GM12878 (cell line): Measurements from ENCODE around the gene ATP2A1. TPM values are rescaled to one million over a fixed set of nuclear protein-coding genes. Genes with fewer than 3 reads are reported as not detected.

Source experiments
- ATAC-seq: fragments of 200-7000 bp; cut with Tn5 transposase; 3 replicates; pipeline ENCODE4 v1.9.1; 2020; ENCODE audit warnings: mild to moderate bottlenecking, moderate library complexity
- BruUV-seq: library from RNA; stranded (reverse); fragments of 400-500 nt; replicated peaks from 2 replicates; lab custom pipeline; 2021; lab: Mats Ljungman, UMichigan
- CTCF ChIA-PET: fragments of 300-600 bp; sonication (Branson Sonifier 250); formaldehyde crosslinking; extraction: SDS; loops from one replicate; lab custom pipeline; 2021; ENCODE audit warnings: inconsistent platforms; lab: Yijun Ruan, JAX
- POLR2A ChIA-PET: fragments of 350-600 bp; formaldehyde crosslinking; extraction: SDS; loops from one replicate; lab custom pipeline; 2021; ENCODE audit warnings: inconsistent platforms; lab: Charles Lee
- RAD21 ChIA-PET: fragments of 300-600 bp; sonication (Branson Sonifier 250); formaldehyde crosslinking; loops from one replicate; lab custom pipeline; 2023; ENCODE audit warnings: antibody characterized with exemption; ENCODE audit not compliant: unreplicated experiment; lab: Charles Lee
- SMC1A ChIA-PET: fragments of 300-600 bp; sonication (Branson Sonifier 250); formaldehyde crosslinking; loops from one replicate; lab custom pipeline; 2023; ENCODE audit not compliant: unreplicated experiment, uncharacterized antibody; lab: Charles Lee
- DNase-seq: peaks from one replicate; pipeline ENCODE4 v3.0.0-alpha.2; 2011; ENCODE audit warnings: low read depth, low spot score
- FAIRE-seq: peaks from 3 replicates; lab custom pipeline; 2011; peaks lifted over from hg19 to GRCh38; lab: Jason Lieb, UNC
- H2AFZ ChIP-seq: 2 replicates; pipeline ENCODE4 v1.6.0; 2011; ENCODE audit warnings: low read depth, low read length, control low read depth; ENCODE audit not compliant: control insufficient read depth
- H3K27ac ChIP-seq: 2 replicates; pipeline ENCODE4 v1.5.1; 2011; ENCODE audit warnings: control low read depth; ENCODE audit not compliant: control insufficient read depth, insufficient read depth
- H3K27me3 ChIP-seq, 2 experiments: replicated peaks in 1 of 2; 2 replicates each; pipeline versions ENCODE4 v1.6.0 to v1.6.1; 2011; ENCODE audit warnings: low read length in 1 of 2; ENCODE audit not compliant: control insufficient read depth in 2 of 2, insufficient read depth in 2 of 2
- H3K36me3 ChIP-seq, 2 experiments: 2 replicates each; pipeline ENCODE4 v1.5.1; 2011; ENCODE audit warnings: low read length in 1 of 2; ENCODE audit not compliant: control insufficient read depth in 2 of 2, insufficient read depth in 2 of 2
- H3K4me1 ChIP-seq: 2 replicates; pipeline ENCODE4 v1.6.1; 2011; ENCODE audit warnings: mild to moderate bottlenecking, low read length, moderate library complexity, mixed read lengths; ENCODE audit not compliant: control insufficient read depth, insufficient read depth
- H3K4me2 ChIP-seq: 2 replicates; pipeline ENCODE4 v1.6.0; 2011; ENCODE audit warnings: control low read depth; ENCODE audit not compliant: control insufficient read depth, insufficient read depth
- H3K4me3 ChIP-seq: fragments of 200-600 bp; sonication (generic); 2 replicates; pipeline ENCODE4 v1.5.1; 2016
- H3K79me2 ChIP-seq: 2 replicates; pipeline ENCODE4 v1.6.0; 2011; ENCODE audit warnings: low read length; ENCODE audit not compliant: control insufficient read depth, insufficient read depth
- H3K9ac ChIP-seq: 2 replicates; pipeline ENCODE4 v1.8.0; 2011; ENCODE audit warnings: low read length, control low read depth, mixed read lengths; ENCODE audit not compliant: control insufficient read depth, insufficient read depth
- H3K9me3 ChIP-seq: replicated peaks from 3 replicates; pipeline ENCODE4 v1.5.1; 2011; ENCODE audit warnings: mild to moderate bottlenecking, low read length; ENCODE audit not compliant: control insufficient read depth, insufficient read depth
- H4K20me1 ChIP-seq: 2 replicates; pipeline ENCODE4 v1.6.0; 2011; ENCODE audit not compliant: control insufficient read depth, insufficient read depth
- CBFB ChIP-seq: IDR thresholded peaks from 2 replicates; pipeline ENCODE4 v1.6.1; 2016; ENCODE audit warnings: antibody characterized with exemption, low read depth
- E2F8 ChIP-seq: fragments of 450-650 bp; IDR thresholded peaks from 2 replicates; pipeline ENCODE4 v1.6.1; 2018; ENCODE audit warnings: mild to moderate bottlenecking, low read depth, moderate library complexity; ENCODE audit not compliant: partially characterized antibody
- FOXK2 ChIP-seq: fragments of 450-650 bp; IDR thresholded peaks from 2 replicates; pipeline ENCODE4 v1.6.1; 2017; ENCODE audit warnings: mild to moderate bottlenecking, moderate library complexity
- IKZF2 ChIP-seq, 2 experiments: fragments of 450-650 bp; IDR thresholded peaks; 2 replicates each; pipeline ENCODE4 v1.6.1; 2017; ENCODE audit warnings: mild to moderate bottlenecking in 2 of 2, moderate library complexity in 2 of 2
- MYC ChIP-seq: IDR thresholded peaks from 2 replicates; pipeline ENCODE4 v1.6.1; 2011; ENCODE audit warnings: mild to moderate bottlenecking, low read length, moderate library complexity, inconsistent platforms; ENCODE audit not compliant: insufficient read depth, insufficient replicate concordance, insufficient read length, severe bottlenecking
- NFXL1 ChIP-seq: fragments of 450-650 bp; IDR thresholded peaks from 2 replicates; pipeline ENCODE4 v1.6.1; 2017; ENCODE audit warnings: antibody characterized with exemption, mild to moderate bottlenecking, borderline replicate concordance
- NFYA ChIP-seq: IDR thresholded peaks from 2 replicates; pipeline ENCODE4 v1.6.1; 2011; ENCODE audit warnings: low read depth, mild to moderate bottlenecking, low read length, improper control_type of control experiment, borderline replicate concordance
- RAD51 ChIP-seq: fragments of 450-650 bp; IDR thresholded peaks from 2 replicates; pipeline ENCODE4 v1.6.1; 2016; ENCODE audit warnings: moderate library complexity, mild to moderate bottlenecking, inconsistent platforms
- RELB ChIP-seq: fragments of 450-650 bp; IDR thresholded peaks from 2 replicates; pipeline ENCODE4 v1.6.1; 2017; ENCODE audit warnings: low read depth, mild to moderate bottlenecking, moderate library complexity
- YY1 ChIP-seq: IDR thresholded peaks from 2 replicates; pipeline ENCODE4 v1.6.1; 2011; ENCODE audit warnings: low read depth, mild to moderate bottlenecking, low read length
- ZNF207 ChIP-seq: fragments of 450-650 bp; IDR thresholded peaks from 2 replicates; pipeline ENCODE4 v1.6.1; 2014; ENCODE audit warnings: antibody characterized with exemption, mild to moderate bottlenecking, borderline replicate concordance
- ZNF274 ChIP-seq: IDR thresholded peaks from one replicate; pipeline ENCODE4 v1.8.0; 2011; ENCODE audit not compliant: insufficient read length, insufficient read depth
- ZNF384 ChIP-seq: IDR thresholded peaks from 2 replicates; pipeline ENCODE4 v1.6.1; 2012; ENCODE audit warnings: low read depth, mild to moderate bottlenecking, low read length, improper control_type of control experiment, borderline replicate concordance
- WGBS: methylation state at CpG from one replicate; pipeline ENCODE4 v1.1.6; 2016; ENCODE audit warnings: low lambda C conversion rate; ENCODE audit not compliant: insufficient replicate concordance, insufficient coverage; ENCODE audit errors: missing lambda C conversion rate; 5-methylcytosine and 5-hydroxymethylcytosine counted together
- in situ Hi-C: fragments of 300-500 bp; cut with MboI; formaldehyde crosslinking; loops from 9 replicates; pipeline ENCODE4 v1.14.3; 2018; ENCODE audit warnings: mixed read lengths
- intact Hi-C: fragments of 100-400 bp; cut with micrococcal nuclease; formaldehyde crosslinking; loops from one replicate; pipeline ENCODE4 v1.14.2; 2022; ENCODE audit not compliant: unreplicated experiment
- polyA plus RNA-seq, 11 experiments: library from polyadenylated mRNA; depleted of rRNA in 4 of 11; unstranded in 6 of 11; stranded (reverse) in 5 of 11; fragments of >200 nt; fragmentation: Nextera tagmentation in 4 of 11; fragmentation: Illumina TruSeq in 1 of 11; extraction: Ambion mirVana in 4 of 11; extraction: Trizol in 1 of 11; gene quantifications; 1 replicate in 1 of 11; 2 replicates in 10 of 11; pipeline versions ENCODE4 v1.2.1 to v1.2.3, GENCODE V29; 2011 to 2016; ENCODE audit warnings: inconsistent platforms in 2 of 11, missing spikeins in 2 of 11, low read depth in 1 of 11
- total RNA-seq, 4 experiments: library from RNA; depleted of rRNA in 3 of 4; stranded (reverse); fragments of >200 nt in 3 of 4; fragmentation: Illumina TruSeq in 1 of 4; extraction: Trizol in 1 of 4; gene quantifications; 2 replicates each; pipeline versions ENCODE4 v1.2.1 to v1.2.3, GENCODE V29; 2013 to 2021
- TF ChIP-seq, protein P1 (sequence below): fragments of 450-650 bp; formaldehyde crosslinking; IDR thresholded peaks from 2 replicates; pipeline ENCODE4 v1.4.0; 2020; ENCODE audit warnings: mild to moderate bottlenecking, moderate library complexity
- TF ChIP-seq, protein P2 (sequence below): IDR thresholded peaks from 2 replicates; pipeline ENCODE4 v1.6.1; 2011; ENCODE audit warnings: borderline replicate concordance, low read depth, mild to moderate bottlenecking, moderate library complexity, low read length; ENCODE audit not compliant: insufficient read depth, poor library complexity, severe bottlenecking

ATP2A1 gene
- total and polyA plus RNA-seq, 10 of the 15 experiments (the other 5 are each of a cell fraction or from before 2014, with no cell fraction given): 0.13 to 1.7 (median 0.88) TPM

GRCh38 chr16:28834349-28834748 lies 43.9 kb upstream of the ATP2A1 start:
- BruUV-seq: no TSS peak
- SMC1A ChIA-PET: no interaction called here
- POLR2A ChIA-PET: no interaction called here
- RAD21 ChIA-PET: no interaction called here
- Histone ChIP-seq H3K27ac (no peak overlapping the region), H3K27me3 (no peaks in the 10 kb centered on the region), H4K20me1 (no peaks in the 10 kb centered on the region), H3K4me3 (no peak overlapping the region), H3K4me2 (no peak overlapping the region), H2AFZ (no peak overlapping the region), H3K79me2 (no peaks in the 10 kb centered on the region; the same call in 1 of the 2 replicates), H3K4me1 (no peaks in the 10 kb centered on the region), H3K9ac (no peak overlapping the region), H3K9me3 (no peaks in the 10 kb centered on the region), H3K36me3 (peaks cover 52 to 56% of the 10 kb centered on the region in 2 experiments)
- WGBS: 95% methylated on average over 14 of the region's 14 CpGs
- no peak for FAIRE-seq
- CTCF ChIA-PET: no interaction called here
- TF ChIP-seq MYC: no peak
- no peak for TF ChIP-seq RELB
- TF ChIP-seq, protein P1, sequence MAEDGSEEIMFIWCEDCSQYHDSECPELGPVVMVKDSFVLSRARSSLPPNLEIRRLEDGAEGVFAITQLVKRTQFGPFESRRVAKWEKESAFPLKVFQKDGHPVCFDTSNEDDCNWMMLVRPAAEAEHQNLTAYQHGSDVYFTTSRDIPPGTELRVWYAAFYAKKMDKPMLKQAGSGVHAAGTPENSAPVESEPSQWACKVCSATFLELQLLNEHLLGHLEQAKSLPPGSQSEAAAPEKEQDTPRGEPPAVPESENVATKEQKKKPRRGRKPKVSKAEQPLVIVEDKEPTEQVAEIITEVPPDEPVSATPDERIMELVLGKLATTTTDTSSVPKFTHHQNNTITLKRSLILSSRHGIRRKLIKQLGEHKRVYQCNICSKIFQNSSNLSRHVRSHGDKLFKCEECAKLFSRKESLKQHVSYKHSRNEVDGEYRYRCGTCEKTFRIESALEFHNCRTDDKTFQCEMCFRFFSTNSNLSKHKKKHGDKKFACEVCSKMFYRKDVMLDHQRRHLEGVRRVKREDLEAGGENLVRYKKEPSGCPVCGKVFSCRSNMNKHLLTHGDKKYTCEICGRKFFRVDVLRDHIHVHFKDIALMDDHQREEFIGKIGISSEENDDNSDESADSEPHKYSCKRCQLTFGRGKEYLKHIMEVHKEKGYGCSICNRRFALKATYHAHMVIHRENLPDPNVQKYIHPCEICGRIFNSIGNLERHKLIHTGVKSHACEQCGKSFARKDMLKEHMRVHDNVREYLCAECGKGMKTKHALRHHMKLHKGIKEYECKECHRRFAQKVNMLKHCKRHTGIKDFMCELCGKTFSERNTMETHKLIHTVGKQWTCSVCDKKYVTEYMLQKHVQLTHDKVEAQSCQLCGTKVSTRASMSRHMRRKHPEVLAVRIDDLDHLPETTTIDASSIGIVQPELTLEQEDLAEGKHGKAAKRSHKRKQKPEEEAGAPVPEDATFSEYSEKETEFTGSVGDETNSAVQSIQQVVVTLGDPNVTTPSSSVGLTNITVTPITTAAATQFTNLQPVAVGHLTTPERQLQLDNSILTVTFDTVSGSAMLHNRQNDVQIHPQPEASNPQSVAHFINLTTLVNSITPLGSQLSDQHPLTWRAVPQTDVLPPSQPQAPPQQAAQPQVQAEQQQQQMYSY (CRISPR knock-in tag): no peak
- no peak for TF ChIP-seq ZNF384
- no peak for TF ChIP-seq RAD51
- TF ChIP-seq FOXK2: no peak
- no peak for TF ChIP-seq NFYA
- no peak for TF ChIP-seq IKZF2 (IDR thresholded peaks at IDR 0.05)
- TF ChIP-seq, protein P2, sequence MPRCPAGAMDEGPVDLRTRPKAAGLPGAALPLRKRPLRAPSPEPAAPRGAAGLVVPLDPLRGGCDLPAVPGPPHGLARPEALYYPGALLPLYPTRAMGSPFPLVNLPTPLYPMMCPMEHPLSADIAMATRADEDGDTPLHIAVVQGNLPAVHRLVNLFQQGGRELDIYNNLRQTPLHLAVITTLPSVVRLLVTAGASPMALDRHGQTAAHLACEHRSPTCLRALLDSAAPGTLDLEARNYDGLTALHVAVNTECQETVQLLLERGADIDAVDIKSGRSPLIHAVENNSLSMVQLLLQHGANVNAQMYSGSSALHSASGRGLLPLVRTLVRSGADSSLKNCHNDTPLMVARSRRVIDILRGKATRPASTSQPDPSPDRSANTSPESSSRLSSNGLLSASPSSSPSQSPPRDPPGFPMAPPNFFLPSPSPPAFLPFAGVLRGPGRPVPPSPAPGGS: no peak
- TF ChIP-seq ZNF274: no peak
- TF ChIP-seq NFXL1: no peak
- TF ChIP-seq YY1: no peak
- no peak for TF ChIP-seq ZNF207
- TF ChIP-seq E2F8: no peak
- TF ChIP-seq CBFB: no peak
- ATAC-seq: no peak
- intact Hi-C loops (no loop called here), in situ Hi-C loops (no loop called here)
- no peak for DNase-seq
